SU-DHL-6 (cell line): ENCODE data around the gene LRRC7.

Experiments used
- CTCF ChIP-seq: fragments of 200-600 bp; sonication (generic); IDR thresholded peaks from one replicate; pipeline ENCODE4 v1.5.1; 2017; ENCODE audit warnings: antibody characterized with exemption, mild to moderate bottlenecking, low read length, moderate library complexity; ENCODE audit not compliant: insufficient read depth, poor library complexity, severe bottlenecking
- EZH2phosphoT487 ChIP-seq: fragments of 200-600 bp; sonication (generic), shearing (Covaris generic); conservative IDR thresholded peaks from 2 replicates; pipeline ENCODE4 v1.6.1; 2018; ENCODE audit warnings: mild to moderate bottlenecking, antibody characterized with exemption, low read length, moderate library complexity, mixed read lengths

- TF ChIP-seq CTCF = no peak
- TF ChIP-seq EZH2phosphoT487 = no peak
Measured at GRCh38 chr1:69836971-69837636, 269.4 kb downstream of the LRRC7 start.
